GM18873 (cell line): Measurements from ENCODE around the gene MYBPC2.
"Not testable (repeated sequence)": the region's sequence is repeated elsewhere in the genome, so short reads cannot be mapped to it uniquely, and the experiment has no call there.

Experiments
- ATAC-seq: cut with Tn5 transposase; IDR thresholded peaks from one replicate; pipeline ENCODE4 v1.9.1; 2021; ENCODE audit warnings: mild to moderate bottlenecking, moderate library complexity, moderate number of reproducible peaks; ENCODE audit not compliant: unreplicated experiment, low FRiP score

MYBPC2 gene

GRCh38 chr19:50455992-50456391 lies 23.3 kb downstream of the MYBPC2 start:
- no peak for ATAC-seq

GRCh38 chr19:50457300-50457699 lies 24.6 kb downstream of the MYBPC2 start:
- ATAC-seq = no peak

- no peak for ATAC-seq
Observed at GRCh38 chr19:50458396-50459066, 25.8 kb downstream of the MYBPC2 start.

- ATAC-seq = no peak
Observed at GRCh38 chr19:50459067-50459456, 26.4 kb downstream of the MYBPC2 start.

- no peak for ATAC-seq
Observed at GRCh38 chr19:50459638-50460037, 26.9 kb downstream of the MYBPC2 start.

GRCh38 chr19:50460161-50460765 lies 27.6 kb downstream of the MYBPC2 start:
- no peak for ATAC-seq

- no peak for ATAC-seq
Observed at GRCh38 chr19:50461066-50461875, 28.6 kb downstream of the MYBPC2 start.

GRCh38 chr19:50462970-50463369 lies 30.3 kb downstream of the MYBPC2 start:
- no peak for ATAC-seq

- no peak for ATAC-seq
Observed at GRCh38 chr19:50464348-50464747, 31.7 kb downstream of the MYBPC2 start.

- ATAC-seq = no peak
Observed at GRCh38 chr19:50465000-50465399, 32.3 kb downstream of the MYBPC2 start.

GRCh38 chr19:50465986-50466705 lies 33.5 kb downstream of the MYBPC2 start:
- ATAC-seq = no peak

- no peak for ATAC-seq
Observed at GRCh38 chr19:50466706-50467039, 34.0 kb downstream of the MYBPC2 start.

GRCh38 chr19:50467566-50467965 lies 34.9 kb downstream of the MYBPC2 start:
- ATAC-seq = no peak

GRCh38 chr19:50468818-50469217 lies 36.1 kb downstream of the MYBPC2 start:
- ATAC-seq = no peak

GRCh38 chr19:50473336-50473735 lies 40.6 kb downstream of the MYBPC2 start:
- not testable (repeated sequence) for ATAC-seq

GRCh38 chr19:50475101-50475568 lies 42.4 kb downstream of the MYBPC2 start:
- ATAC-seq = no peak

GRCh38 chr19:50475736-50476223 lies 43.1 kb downstream of the MYBPC2 start:
- peak; percentile 14 for ATAC-seq

GRCh38 chr19:50476224-50476906 lies 43.7 kb downstream of the MYBPC2 start, which contains the start of the genes EMC10 and GARIN5A:
EMC10 (plus strand) TSS chr19:50476507; CDS start chr19:50476545, 38 bp downstream.
GARIN5A (minus strand) TSS chr19:50476848; CDS start chr19:50476388, 460 bp downstream.
- ATAC-seq = peak; percentile 51

GRCh38 chr19:50476907-50477238 lies 44.2 kb downstream of the MYBPC2 start:
- no peak for ATAC-seq
